ENCODE results near the gene KIF6. TPM values are rescaled to one million over a fixed set of nuclear protein-coding genes. Genes with fewer than 3 reads are reported as not detected.

Gene KIF6
- total RNA-seq, 1 donor from 2014 or later: 2.7 TPM

DNA sequence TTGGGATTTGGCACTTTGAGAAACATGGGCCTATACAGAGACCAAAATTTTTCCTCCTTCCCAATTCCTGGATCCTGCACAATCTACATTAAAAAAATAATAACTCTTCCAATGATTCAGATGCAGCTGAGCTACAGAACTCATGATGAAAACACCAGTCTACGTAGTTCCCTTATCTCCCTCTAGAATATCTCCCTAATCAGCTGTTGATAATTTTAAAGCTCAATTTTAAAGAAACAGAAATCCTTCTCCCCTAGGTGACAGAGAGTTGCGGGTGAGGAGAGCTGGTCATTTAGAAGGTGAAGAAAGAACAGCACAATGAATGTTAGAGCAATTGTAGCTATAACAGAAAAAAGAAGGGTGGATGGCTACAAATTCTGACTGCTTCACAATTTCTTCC, 227.1 kb downstream of the KIF6 start:
- H4K20me1 ChIP-seq (ENCODE audit: low read depth): no peaks in the 10 kb centered on the region
- H3K4me1 ChIP-seq: no peaks in the 10 kb centered on the region
- H3K79me2 ChIP-seq (ENCODE audit: low read depth): no peaks in the 10 kb centered on the region
- TF ChIP-seq EZH2 (IDR thresholded peaks at IDR 0.05) (no peak), EZH2phosphoT487 (IDR thresholded peaks at IDR 0.05) (no peak)
- TF ChIP-seq, protein P1, sequence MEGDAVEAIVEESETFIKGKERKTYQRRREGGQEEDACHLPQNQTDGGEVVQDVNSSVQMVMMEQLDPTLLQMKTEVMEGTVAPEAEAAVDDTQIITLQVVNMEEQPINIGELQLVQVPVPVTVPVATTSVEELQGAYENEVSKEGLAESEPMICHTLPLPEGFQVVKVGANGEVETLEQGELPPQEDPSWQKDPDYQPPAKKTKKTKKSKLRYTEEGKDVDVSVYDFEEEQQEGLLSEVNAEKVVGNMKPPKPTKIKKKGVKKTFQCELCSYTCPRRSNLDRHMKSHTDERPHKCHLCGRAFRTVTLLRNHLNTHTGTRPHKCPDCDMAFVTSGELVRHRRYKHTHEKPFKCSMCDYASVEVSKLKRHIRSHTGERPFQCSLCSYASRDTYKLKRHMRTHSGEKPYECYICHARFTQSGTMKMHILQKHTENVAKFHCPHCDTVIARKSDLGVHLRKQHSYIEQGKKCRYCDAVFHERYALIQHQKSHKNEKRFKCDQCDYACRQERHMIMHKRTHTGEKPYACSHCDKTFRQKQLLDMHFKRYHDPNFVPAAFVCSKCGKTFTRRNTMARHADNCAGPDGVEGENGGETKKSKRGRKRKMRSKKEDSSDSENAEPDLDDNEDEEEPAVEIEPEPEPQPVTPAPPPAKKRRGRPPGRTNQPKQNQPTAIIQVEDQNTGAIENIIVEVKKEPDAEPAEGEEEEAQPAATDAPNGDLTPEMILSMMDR (IDR thresholded peaks at IDR 0.05): no peak
- no peak overlapping the region for H3K27ac ChIP-seq
- no peak overlapping the region for H3K4me3 ChIP-seq
- H3K4me2 ChIP-seq: no peak overlapping the region
- peaks cover 2% of the 10 kb centered on the region for H3K27me3 Mint-ChIP-seq (ENCODE audit: insufficient read depth, low read depth)
- H3K4me1 Mint-ChIP-seq: peaks cover 3% of the 10 kb centered on the region
- H3K9me3 Mint-ChIP-seq: peaks cover 26% of the 10 kb centered on the region
- H3K36me3 ChIP-seq: no peaks in the 10 kb centered on the region
- no peaks in the 10 kb centered on the region for H3K9me3 ChIP-seq (ENCODE audit: low read depth)
- no peak for DNase-seq (ENCODE audit: low spot score)
- no peaks in the 10 kb centered on the region for H3F3A ChIP-seq (ENCODE audit: low read depth)
- H2AFZ ChIP-seq (replicated peaks): no peak overlapping the region
- H3K27me3 ChIP-seq: no peaks in the 10 kb centered on the region
- H3K4me3 Mint-ChIP-seq: no peak overlapping the region
- H3K36me3 Mint-ChIP-seq: peaks cover 2% of the 10 kb centered on the region
- H3K9ac ChIP-seq: no peak overlapping the region
- no peak overlapping the region for H3K27ac Mint-ChIP-seq

DNA sequence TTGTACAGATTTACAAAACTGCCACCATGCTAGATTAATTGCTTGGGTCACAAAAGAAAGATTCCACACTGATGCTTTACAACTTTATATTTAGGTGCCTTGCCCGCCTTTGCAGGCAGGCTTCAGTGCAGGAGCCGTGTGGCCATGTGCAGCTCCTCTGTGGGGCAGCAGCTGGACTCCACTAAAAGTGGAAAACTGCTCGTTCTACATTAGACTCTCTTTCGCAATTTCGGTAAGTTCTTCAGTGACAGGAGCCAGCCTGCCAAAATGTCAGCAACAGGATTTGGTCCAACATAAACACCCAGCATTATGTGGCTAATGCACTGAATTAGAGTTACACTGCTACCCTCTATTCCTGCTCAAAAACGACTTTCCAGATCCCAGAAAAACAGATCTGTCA, 228.3 kb downstream of the KIF6 start:
- Histone ChIP-seq H3K4me1 (no peaks in the 10 kb centered on the region), H3K9me3 (ENCODE audit: low read depth) (no peaks in the 10 kb centered on the region), H3K27me3 (no peaks in the 10 kb centered on the region), H3F3A (ENCODE audit: low read depth) (no peaks in the 10 kb centered on the region), H4K20me1 (ENCODE audit: low read depth) (no peaks in the 10 kb centered on the region), H3K4me2 (no peak overlapping the region), H2AFZ (replicated peaks) (no peak overlapping the region), H3K79me2 (ENCODE audit: low read depth) (no peaks in the 10 kb centered on the region), H3K36me3 (no peaks in the 10 kb centered on the region), H3K27ac (no peak overlapping the region), H3K9ac (no peak overlapping the region), H3K4me3 (no peak overlapping the region)
- peaks cover 2% of the 10 kb centered on the region for H3K36me3 Mint-ChIP-seq
- peaks cover 6% of the 10 kb centered on the region for H3K4me1 Mint-ChIP-seq
- peaks cover 17% of the 10 kb centered on the region for H3K9me3 Mint-ChIP-seq
- H3K4me3 Mint-ChIP-seq: no peak overlapping the region
- H3K27me3 Mint-ChIP-seq (ENCODE audit: insufficient read depth, low read depth): peaks cover 2% of the 10 kb centered on the region
- DNase-seq (ENCODE audit: low spot score): no peak
- no peak overlapping the region for H3K27ac Mint-ChIP-seq
- TF ChIP-seq, protein P1 (IDR thresholded peaks at IDR 0.05): no peak
- TF ChIP-seq EZH2 (IDR thresholded peaks at IDR 0.05): no peak

DNA sequence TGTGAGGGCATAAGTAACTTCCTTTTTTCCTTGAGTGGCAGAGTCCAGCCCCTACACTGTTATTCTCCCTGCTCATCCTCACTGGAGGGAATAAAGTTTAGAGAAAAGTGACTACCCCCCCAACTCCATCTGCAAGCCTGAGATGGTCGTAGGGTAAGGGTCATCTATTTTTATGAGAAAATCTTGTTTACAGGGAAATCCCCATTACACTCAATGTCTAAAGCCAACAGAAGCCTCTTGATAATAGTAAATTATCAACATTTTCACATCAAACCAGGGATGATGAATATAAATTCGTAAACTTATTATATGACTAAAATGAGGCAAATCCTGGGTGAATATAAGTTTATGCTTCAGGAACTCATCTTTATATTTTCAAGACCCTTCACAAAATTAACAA, 228.8 kb downstream of the KIF6 start:
- H4K20me1 ChIP-seq (ENCODE audit: low read depth): no peaks in the 10 kb centered on the region
- no peak overlapping the region for H3K9ac ChIP-seq
- H3K4me1 Mint-ChIP-seq: peaks cover 6% of the 10 kb centered on the region
- TF ChIP-seq EZH2 (IDR thresholded peaks at IDR 0.05) (no peak), EZH2phosphoT487 (IDR thresholded peaks at IDR 0.05) (no peak)
- TF ChIP-seq, protein P1 (IDR thresholded peaks at IDR 0.05): no peak
- H3K36me3 Mint-ChIP-seq: peaks cover 2% of the 10 kb centered on the region
- H3K27me3 Mint-ChIP-seq (ENCODE audit: insufficient read depth, low read depth): peaks cover 2% of the 10 kb centered on the region
- no peaks in the 10 kb centered on the region for H3K9me3 ChIP-seq (ENCODE audit: low read depth)
- H3K27ac ChIP-seq: no peak overlapping the region
- H3K79me2 ChIP-seq (ENCODE audit: low read depth): no peaks in the 10 kb centered on the region
- H3K27me3 ChIP-seq: no peaks in the 10 kb centered on the region
- H3K4me3 ChIP-seq: no peak overlapping the region
- H2AFZ ChIP-seq (replicated peaks): no peak overlapping the region
- no peak overlapping the region for H3K4me2 ChIP-seq
- DNase-seq (ENCODE audit: low spot score): no peak
- H3K9me3 Mint-ChIP-seq: peaks cover 12% of the 10 kb centered on the region
- no peaks in the 10 kb centered on the region for H3K36me3 ChIP-seq
- no peaks in the 10 kb centered on the region for H3F3A ChIP-seq (ENCODE audit: low read depth)
- no peak overlapping the region for H3K27ac Mint-ChIP-seq
- H3K4me3 Mint-ChIP-seq: no peak overlapping the region
- no peaks in the 10 kb centered on the region for H3K4me1 ChIP-seq

All from neural progenitor cell (in vitro differentiated cells).